Fibroblast of villous mesenchyme (primary cell): ENCODE data around the gene RYR1. TPM values are rescaled to one million over a fixed set of nuclear protein-coding genes. Genes with fewer than 3 reads are reported as not detected.

Source experiments
- DNase-seq: peaks from one replicate; pipeline ENCODE4 v3.0.0-alpha.2; 2010; ENCODE audit warnings: low read depth
- H3K4me3 ChIP-seq: 2 replicates; pipeline ENCODE4 v1.5.1; 2011; ENCODE audit warnings: low read depth, mild to moderate bottlenecking, low read length
- total RNA-seq: library from RNA; depleted of rRNA; stranded (reverse); fragments of >200 nt; gene quantifications from 2 replicates; pipeline ENCODE4 v1.2.3, GENCODE V29; 2012
- TF ChIP-seq, protein P1 (sequence below): IDR thresholded peaks from 2 replicates; pipeline ENCODE4 v1.5.1; 2012; ENCODE audit warnings: low read depth, mild to moderate bottlenecking, low read length; ENCODE audit not compliant: insufficient read depth

RYR1 gene
- total RNA-seq, 1 donor: under 0.01 TPM

DNA sequence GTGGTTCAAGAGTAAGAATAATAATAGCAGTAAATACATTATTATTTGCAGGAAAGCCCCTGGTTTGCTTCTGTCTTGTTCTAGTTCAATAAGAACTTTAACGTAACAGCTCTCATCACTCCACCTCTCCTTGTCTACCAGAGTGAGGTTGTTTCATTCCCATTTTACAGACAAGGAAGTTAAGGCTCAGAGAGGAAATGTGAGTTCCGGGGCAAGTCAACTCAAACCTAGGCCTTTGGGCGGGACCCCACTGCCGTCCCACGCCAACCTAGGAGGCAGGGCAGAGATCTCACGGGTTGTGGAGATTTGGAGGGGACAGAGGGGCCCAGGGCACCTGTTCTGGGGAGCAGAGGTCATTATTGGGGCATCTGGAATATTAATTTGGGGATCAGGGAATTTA is 182.8 kb downstream of the RYR1 start:
- TF ChIP-seq, protein P1, sequence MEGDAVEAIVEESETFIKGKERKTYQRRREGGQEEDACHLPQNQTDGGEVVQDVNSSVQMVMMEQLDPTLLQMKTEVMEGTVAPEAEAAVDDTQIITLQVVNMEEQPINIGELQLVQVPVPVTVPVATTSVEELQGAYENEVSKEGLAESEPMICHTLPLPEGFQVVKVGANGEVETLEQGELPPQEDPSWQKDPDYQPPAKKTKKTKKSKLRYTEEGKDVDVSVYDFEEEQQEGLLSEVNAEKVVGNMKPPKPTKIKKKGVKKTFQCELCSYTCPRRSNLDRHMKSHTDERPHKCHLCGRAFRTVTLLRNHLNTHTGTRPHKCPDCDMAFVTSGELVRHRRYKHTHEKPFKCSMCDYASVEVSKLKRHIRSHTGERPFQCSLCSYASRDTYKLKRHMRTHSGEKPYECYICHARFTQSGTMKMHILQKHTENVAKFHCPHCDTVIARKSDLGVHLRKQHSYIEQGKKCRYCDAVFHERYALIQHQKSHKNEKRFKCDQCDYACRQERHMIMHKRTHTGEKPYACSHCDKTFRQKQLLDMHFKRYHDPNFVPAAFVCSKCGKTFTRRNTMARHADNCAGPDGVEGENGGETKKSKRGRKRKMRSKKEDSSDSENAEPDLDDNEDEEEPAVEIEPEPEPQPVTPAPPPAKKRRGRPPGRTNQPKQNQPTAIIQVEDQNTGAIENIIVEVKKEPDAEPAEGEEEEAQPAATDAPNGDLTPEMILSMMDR: no peak
- no peak for DNase-seq
- no peak overlapping the region for H3K4me3 ChIP-seq

DNA sequence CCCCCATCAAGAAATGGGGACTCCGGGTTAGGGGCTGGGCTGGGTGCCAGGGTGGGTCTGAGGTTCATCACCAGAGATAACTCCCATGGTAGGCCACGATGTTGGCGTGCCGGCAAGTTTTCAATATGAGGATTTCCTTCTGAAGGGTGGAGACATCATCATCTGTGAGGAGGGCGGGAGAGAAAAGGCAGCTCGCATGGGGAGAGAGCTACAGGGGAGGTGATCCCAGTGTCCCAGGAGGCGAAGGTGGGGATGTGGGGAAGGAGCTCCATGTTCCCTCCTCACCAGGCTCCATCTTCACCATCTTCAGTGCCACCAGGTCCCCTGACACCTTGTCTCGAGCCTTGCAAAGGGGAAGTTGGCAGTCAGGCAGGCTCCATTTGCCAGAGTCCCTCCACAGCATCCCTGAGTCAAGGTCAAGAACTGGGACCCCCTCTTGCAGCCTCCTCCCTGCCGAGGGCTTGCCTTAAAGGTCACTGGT is 183.8 kb downstream of the RYR1 start:
- TF ChIP-seq, protein P1: no peak
- no peak for DNase-seq
- no peak overlapping the region for H3K4me3 ChIP-seq

DNA sequence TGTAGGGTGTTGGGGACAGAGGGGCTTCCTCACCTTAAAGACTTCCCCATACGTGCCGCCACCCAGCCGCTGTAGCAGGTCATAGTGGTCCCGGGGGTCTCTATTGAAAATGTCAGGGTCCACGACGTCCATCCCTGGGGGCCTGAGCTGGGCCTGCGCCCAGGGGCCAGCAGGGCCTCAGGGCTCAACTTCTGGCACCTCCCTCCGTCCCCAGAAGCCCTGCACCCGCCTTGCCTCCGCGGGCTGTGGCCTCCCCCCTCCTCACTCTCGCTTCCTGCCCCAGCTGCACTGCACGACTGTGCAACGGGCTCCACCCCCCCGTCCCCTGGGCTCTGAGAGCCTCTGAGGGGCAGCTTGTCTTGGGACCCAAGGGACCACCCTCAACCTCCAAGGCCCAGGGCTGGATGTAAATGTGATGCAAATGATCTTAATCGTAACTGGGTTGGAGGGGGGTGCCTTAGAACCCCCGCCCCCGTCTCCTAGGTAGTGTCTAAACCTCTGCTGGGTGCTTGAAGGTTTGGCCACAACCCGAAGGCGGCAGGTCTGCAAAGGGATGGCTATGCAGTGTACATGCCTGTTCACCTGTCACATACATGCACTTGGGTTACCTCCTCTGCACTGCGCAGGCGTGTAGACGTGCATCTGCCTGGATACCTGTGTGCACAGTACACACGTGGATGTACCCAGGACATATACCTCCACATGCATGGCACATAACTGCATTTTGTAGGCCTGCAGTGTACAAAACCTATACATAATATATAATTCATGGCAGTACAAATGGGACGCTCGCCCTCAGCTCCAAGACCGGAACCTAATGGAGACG is 184.5 kb downstream of the RYR1 start, which contains the start of gene MAP4K1:
Gene MAP4K1 (minus strand): TSS at position 190 of the 826 bp plus-strand sequence. CDS start 58 bp downstream, at position 132.
- TF ChIP-seq, protein P1: no peak
- DNase-seq: peak; percentile 3
- peak within 1 kb of the TSS; percentile 99 for H3K4me3 ChIP-seq

DNA sequence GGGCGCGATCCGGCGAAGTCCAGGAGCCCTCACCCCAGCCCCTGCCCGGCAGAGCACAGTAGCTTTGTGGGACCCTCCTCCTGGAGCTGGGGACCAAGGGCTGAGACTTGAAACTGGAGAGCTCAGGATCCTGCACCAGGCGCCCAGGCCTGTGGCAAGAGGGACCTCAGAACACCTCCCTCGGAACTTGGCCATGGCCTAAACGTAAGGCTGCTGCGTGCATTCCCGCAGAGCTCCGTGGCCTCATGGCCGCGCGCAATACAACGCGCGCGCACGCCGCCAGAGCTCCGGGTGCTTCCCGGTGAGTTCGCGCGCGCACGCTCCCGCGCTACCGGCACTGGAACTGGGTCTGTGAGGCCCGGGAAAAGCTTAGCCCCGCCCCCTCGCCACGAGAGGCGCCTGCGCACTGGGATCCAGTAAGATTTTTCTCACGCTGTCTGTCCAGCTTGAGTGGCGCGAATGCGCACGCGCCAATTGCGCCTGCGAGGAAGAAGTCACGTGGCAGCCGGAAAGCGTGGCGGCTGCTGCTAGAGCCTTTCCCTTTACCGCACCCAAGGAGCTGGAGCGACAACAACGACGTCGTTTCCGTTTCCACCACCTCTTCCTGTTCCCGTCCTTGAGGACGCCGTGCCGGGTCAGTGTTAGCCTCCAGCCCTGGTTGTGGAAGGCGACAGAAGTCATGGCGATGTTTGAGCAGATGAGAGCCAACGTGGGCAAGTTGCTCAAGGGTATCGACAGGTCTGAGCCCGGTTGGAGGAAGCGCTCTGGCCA is 185.3 kb downstream of the RYR1 start, which contains the start of gene EIF3K:
Gene EIF3K (plus strand): TSS at position 599 of the 771 bp plus-strand sequence. CDS start 81 bp downstream, at position 680.
- DNase-seq: peak; percentile 99
- H3K4me3 ChIP-seq: peak within 1 kb of the TSS; percentile 99
- TF ChIP-seq, protein P1: no peak

DNA sequence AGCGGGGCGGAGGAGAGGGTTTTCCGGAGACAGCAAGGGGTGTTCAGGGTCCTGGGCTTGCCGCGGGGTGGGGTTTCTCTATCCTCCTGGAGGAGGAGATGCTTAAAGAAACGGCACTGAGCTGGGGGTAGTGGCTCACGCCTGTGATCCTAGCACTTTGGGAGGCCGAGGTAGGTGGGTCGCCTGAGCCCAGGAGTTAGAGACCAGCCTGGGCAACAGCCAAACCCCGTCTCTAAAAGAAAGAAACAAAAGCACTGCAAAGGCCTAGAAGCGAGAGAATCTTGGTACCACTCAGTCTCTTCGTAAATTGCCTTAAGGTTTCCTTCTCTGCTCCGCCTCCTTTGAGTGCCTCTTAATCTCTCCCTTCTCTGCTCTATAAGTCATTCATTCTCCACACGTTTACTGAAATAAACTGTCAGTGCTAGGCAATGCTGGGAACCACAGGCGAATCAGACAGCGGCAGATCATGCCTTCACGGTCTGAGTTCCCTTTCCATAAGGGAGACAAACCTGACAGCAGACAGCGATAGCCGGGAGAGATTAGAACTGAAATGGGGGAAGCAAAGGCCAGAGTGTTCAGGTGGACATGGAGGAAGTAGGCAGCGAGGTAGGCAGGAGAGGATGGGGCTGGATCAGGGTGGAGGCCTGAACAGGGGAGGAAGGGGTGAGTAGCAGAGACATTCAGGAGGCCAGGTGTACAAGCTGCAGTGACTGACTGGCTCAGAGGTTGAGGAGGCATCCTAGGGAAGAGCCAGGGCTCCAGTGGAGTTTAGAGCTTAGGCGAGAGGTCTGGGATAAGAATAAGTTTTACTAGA is 186.1 kb downstream of the RYR1 start:
- TF ChIP-seq, protein P1: no peak
- no peak for DNase-seq
- H3K4me3 ChIP-seq: peak overlapping the region; percentile 99

DNA sequence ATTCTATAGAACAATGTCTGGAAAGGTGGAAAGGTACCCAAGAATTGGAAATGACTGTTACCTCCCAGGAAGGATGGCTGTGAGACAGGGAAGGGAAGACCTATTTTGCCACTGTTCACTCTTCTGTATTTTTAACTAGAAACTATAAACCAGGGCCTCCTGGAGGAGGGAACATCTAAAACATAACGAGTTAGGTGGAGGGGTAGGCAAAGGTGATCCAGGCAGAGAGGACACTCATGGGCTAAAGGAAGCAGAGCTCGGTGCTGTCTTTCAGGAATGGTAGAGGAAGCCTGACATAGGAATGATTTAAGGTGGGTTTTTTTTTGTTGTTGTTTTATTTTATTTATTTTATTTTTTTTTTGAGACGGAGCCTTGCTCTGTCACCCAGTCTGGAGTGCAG is 191.3 kb downstream of the RYR1 start:
- no peak overlapping the region for H3K4me3 ChIP-seq
- no peak for DNase-seq
- TF ChIP-seq, protein P1: no peak
